MM.1S (cell line): ENCODE data around the gene SMAD3.

Source experiments
- DNase-seq: peaks from one replicate; pipeline ENCODE4 v3.0.0-alpha.2; 2015
- H2AFZ ChIP-seq: fragments of 300-600 bp; sonication (generic); 2 replicates; pipeline ENCODE4 v1.6.0; 2016; ENCODE audit warnings: antibody characterized with exemption, low read length
- H3F3A ChIP-seq: fragments of 300-600 bp; sonication (generic); 2 replicates; pipeline ENCODE4 v1.6.1; 2016; ENCODE audit warnings: mild to moderate bottlenecking, antibody characterized with exemption, low read length, moderate library complexity, mixed read lengths; ENCODE audit not compliant: insufficient read depth
- H3K27ac ChIP-seq: fragments of 300-600 bp; sonication (generic); 2 replicates; pipeline ENCODE4 v1.5.1; 2016; ENCODE audit warnings: mild to moderate bottlenecking, low read length
- H3K27me3 ChIP-seq: fragments of 300-600 bp; sonication (generic); replicated peaks from 2 replicates; pipeline ENCODE4 v1.6.0; 2016; ENCODE audit warnings: low read length; ENCODE audit not compliant: insufficient read depth
- H3K36me3 ChIP-seq: fragments of 300-600 bp; sonication (generic); replicated peaks from 2 replicates; pipeline ENCODE4 v1.6.1; 2016; ENCODE audit warnings: mild to moderate bottlenecking, low read length, mixed read lengths; ENCODE audit not compliant: insufficient read depth
- H3K4me1 ChIP-seq: fragments of 300-600 bp; sonication (generic); 2 replicates; pipeline ENCODE4 v1.6.1; 2016; ENCODE audit warnings: low read length, mixed read lengths
- H3K4me2 ChIP-seq: fragments of 300-600 bp; sonication (generic); 2 replicates; pipeline ENCODE4 v1.6.0; 2016; ENCODE audit warnings: low read depth, low read length
- H3K4me3 ChIP-seq: fragments of 300-600 bp; sonication (generic); 2 replicates; pipeline ENCODE4 v1.5.1; 2016; ENCODE audit warnings: low read length, mixed read lengths
- H3K79me2 ChIP-seq: fragments of 300-600 bp; sonication (generic); 2 replicates; pipeline ENCODE4 v1.6.1; 2016; ENCODE audit warnings: mixed run types, low read length, mixed read lengths
- H3K9ac ChIP-seq: fragments of 300-600 bp; sonication (generic); 2 replicates; pipeline ENCODE4 v1.6.1; 2016; ENCODE audit warnings: low read length, mixed read lengths
- H3K9me2 ChIP-seq: fragments of 300-600 bp; sonication (generic); replicated peaks from 2 replicates; pipeline ENCODE4 v1.6.1; 2016; ENCODE audit warnings: mild to moderate bottlenecking, low read length, mixed read lengths; ENCODE audit not compliant: insufficient read depth
- H3K9me3 ChIP-seq: fragments of 300-600 bp; sonication (generic); replicated peaks from 2 replicates; pipeline ENCODE4 v1.6.1; 2016; ENCODE audit warnings: mild to moderate bottlenecking, low read length, mixed read lengths; ENCODE audit not compliant: insufficient read depth
- H4K20me1 ChIP-seq: fragments of 300-600 bp; sonication (generic); 2 replicates; pipeline ENCODE4 v1.6.1; 2016; ENCODE audit warnings: mild to moderate bottlenecking, low read length, moderate library complexity, mixed read lengths; ENCODE audit not compliant: insufficient read depth
- CTCF ChIP-seq: fragments of 300-600 bp; sonication (generic); IDR thresholded peaks from 2 replicates; pipeline ENCODE4 v1.5.1; 2016; ENCODE audit warnings: antibody characterized with exemption, low read length, mixed read lengths
- EZH2 ChIP-seq: fragments of 300-600 bp; sonication (generic); optimal IDR thresholded peaks from 2 replicates; pipeline ENCODE3; 2017; ENCODE audit warnings: low read depth, mild to moderate bottlenecking, antibody characterized with exemption, low read length, mixed read lengths
- EZH2phosphoT487 ChIP-seq: fragments of 300-600 bp; sonication (generic); IDR thresholded peaks from 2 replicates; pipeline ENCODE4 v1.6.1; 2018; ENCODE audit warnings: antibody characterized with exemption, low read length

SMAD3 gene

GRCh38 chr15:67092752-67093503 lies 27.5 kb downstream of the SMAD3 start:
- no peaks in the 10 kb centered on the region for H3K9me3 ChIP-seq
- no peak for TF ChIP-seq CTCF
- no peak for TF ChIP-seq EZH2phosphoT487
- TF ChIP-seq EZH2: no peak
- no peak overlapping the region for H3K4me3 ChIP-seq
- H3F3A ChIP-seq: peaks cover 12% of the 10 kb centered on the region; the same call in 1 of the 2 replicates
- DNase-seq: no peak
- no peak overlapping the region for H3K27ac ChIP-seq
- peaks cover 77% of the 10 kb centered on the region for H3K79me2 ChIP-seq
- H3K9me2 ChIP-seq: no peaks in the 10 kb centered on the region
- no peak overlapping the region for H3K9ac ChIP-seq
- no peak overlapping the region for H3K4me2 ChIP-seq
- H2AFZ ChIP-seq: no peak overlapping the region
- H3K36me3 ChIP-seq: no peaks in the 10 kb centered on the region
- peaks cover 40% of the 10 kb centered on the region for H3K4me1 ChIP-seq
- no peaks in the 10 kb centered on the region for H4K20me1 ChIP-seq
- no peaks in the 10 kb centered on the region; the same call in 1 of the 2 replicates for H3K27me3 ChIP-seq

GRCh38 chr15:67093504-67093862 lies 28.1 kb downstream of the SMAD3 start:
- H3K4me3 ChIP-seq: no peak overlapping the region
- no peaks in the 10 kb centered on the region for H4K20me1 ChIP-seq
- H3K4me2 ChIP-seq: no peak overlapping the region
- H3K27me3 ChIP-seq: no peaks in the 10 kb centered on the region; the same call in 1 of the 2 replicates
- H3F3A ChIP-seq: peaks cover 10% of the 10 kb centered on the region; the same call in 1 of the 2 replicates
- no peak overlapping the region for H2AFZ ChIP-seq
- no peaks in the 10 kb centered on the region for H3K9me3 ChIP-seq
- H3K36me3 ChIP-seq: no peaks in the 10 kb centered on the region
- H3K4me1 ChIP-seq: peaks cover 39% of the 10 kb centered on the region
- TF ChIP-seq EZH2: no peak
- TF ChIP-seq EZH2phosphoT487: no peak
- no peak for TF ChIP-seq CTCF
- H3K9me2 ChIP-seq: no peaks in the 10 kb centered on the region
- peaks cover 72% of the 10 kb centered on the region for H3K79me2 ChIP-seq
- H3K9ac ChIP-seq: no peak overlapping the region
- H3K27ac ChIP-seq: no peak overlapping the region
- DNase-seq: no peak

GRCh38 chr15:67094001-67094826 lies 28.8 kb downstream of the SMAD3 start:
- H3K27me3 ChIP-seq: no peaks in the 10 kb centered on the region; the same call in 1 of the 2 replicates

More at GRCh38 chr15:67094001-67094826, 28.8 kb downstream of the SMAD3 start:
- H3K4me1 ChIP-seq: peaks cover 47% of the 10 kb centered on the region
- H3K4me3 ChIP-seq: no peak overlapping the region
- DNase-seq: no peak
- TF ChIP-seq EZH2: no peak
- TF ChIP-seq EZH2phosphoT487: no peak
- no peak for TF ChIP-seq CTCF
- no peaks in the 10 kb centered on the region for H3K9me2 ChIP-seq
- H2AFZ ChIP-seq: no peak overlapping the region
- H3F3A ChIP-seq: peaks cover 15% of the 10 kb centered on the region; the same call in 1 of the 2 replicates
- H3K4me2 ChIP-seq: no peak overlapping the region
- no peak overlapping the region for H3K27ac ChIP-seq
- H3K36me3 ChIP-seq: no peaks in the 10 kb centered on the region
- H4K20me1 ChIP-seq: no peaks in the 10 kb centered on the region
- peaks cover 73% of the 10 kb centered on the region for H3K79me2 ChIP-seq
- no peak overlapping the region for H3K9ac ChIP-seq
- H3K9me3 ChIP-seq: no peaks in the 10 kb centered on the region
